Fibroblast of lung (primary cell): ENCODE data around the gene CMC2.

Experiments
- EZH2 ChIP-seq: IDR thresholded peaks from 2 replicates; pipeline ENCODE4 v1.5.1; 2012; ENCODE audit warnings: low read length, control low read depth, mild to moderate bottlenecking; ENCODE audit errors: missing control alignments
- TF ChIP-seq, protein P1 (sequence below), 2 donors: IDR thresholded peaks in 1 of 2; conservative IDR thresholded peaks in 1 of 2; 1 replicate in 1 of 2; 2 replicates in 1 of 2; pipeline ENCODE4 v1.5.1; 2011 to 2012; ENCODE audit warnings: low read length in 2 of 2, control low read depth in 1 of 2, inconsistent platforms in 1 of 2, low read depth in 1 of 2, mild to moderate bottlenecking in 1 of 2

GRCh38 chr16:80935691-80936090, 71.0 kb downstream of the CMC2 start:
- TF ChIP-seq, protein P1, sequence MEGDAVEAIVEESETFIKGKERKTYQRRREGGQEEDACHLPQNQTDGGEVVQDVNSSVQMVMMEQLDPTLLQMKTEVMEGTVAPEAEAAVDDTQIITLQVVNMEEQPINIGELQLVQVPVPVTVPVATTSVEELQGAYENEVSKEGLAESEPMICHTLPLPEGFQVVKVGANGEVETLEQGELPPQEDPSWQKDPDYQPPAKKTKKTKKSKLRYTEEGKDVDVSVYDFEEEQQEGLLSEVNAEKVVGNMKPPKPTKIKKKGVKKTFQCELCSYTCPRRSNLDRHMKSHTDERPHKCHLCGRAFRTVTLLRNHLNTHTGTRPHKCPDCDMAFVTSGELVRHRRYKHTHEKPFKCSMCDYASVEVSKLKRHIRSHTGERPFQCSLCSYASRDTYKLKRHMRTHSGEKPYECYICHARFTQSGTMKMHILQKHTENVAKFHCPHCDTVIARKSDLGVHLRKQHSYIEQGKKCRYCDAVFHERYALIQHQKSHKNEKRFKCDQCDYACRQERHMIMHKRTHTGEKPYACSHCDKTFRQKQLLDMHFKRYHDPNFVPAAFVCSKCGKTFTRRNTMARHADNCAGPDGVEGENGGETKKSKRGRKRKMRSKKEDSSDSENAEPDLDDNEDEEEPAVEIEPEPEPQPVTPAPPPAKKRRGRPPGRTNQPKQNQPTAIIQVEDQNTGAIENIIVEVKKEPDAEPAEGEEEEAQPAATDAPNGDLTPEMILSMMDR (conservative IDR thresholded peaks at IDR 0.05 in 1 of 2, IDR thresholded peaks at IDR 0.05 in 1 of 2; ENCODE audit: low read depth in 1 of 2, low read length in 2 of 2), result no peak
- TF ChIP-seq EZH2, result no peak
